ENCODE results near the gene LIPG.

GRCh38 chr18:49555641-49556040 is 6.2 kb upstream of the LIPG start:
- TF ChIP-seq CTCF (conservative IDR thresholded peaks at IDR 0.05; ENCODE audit: low read depth, low read length) (no peak), EZH2 (IDR thresholded peaks at IDR 0.05; ENCODE audit: borderline replicate concordance, low read depth, low read length, poor library complexity, severe bottlenecking) (no peak)
